Middle frontal gyrus (tissue), 1 donor: ENCODE results near the gene MUTYH.
A peak's percentile ranks its signal among the peaks of the same experiment; 100 is the strongest.

ENCODE experiments used
- DNase-seq: peaks from one replicate; pipeline ENCODE4 v3.0.0-alpha.2; 2015; ENCODE audit warnings: low spot score; ENCODE audit errors: extremely low spot score

Gene MUTYH

GRCh38 chr1:45348966-45349677 is 8.9 kb upstream of the MUTYH start:
- no peak for DNase-seq

GRCh38 chr1:45348609-45348965 is 8.3 kb upstream of the MUTYH start:
- DNase-seq, result no peak

- DNase-seq, result no peak
Observed at GRCh38 chr1:45348020-45348419, 7.8 kb upstream of the MUTYH start.

- no peak for DNase-seq
Observed at GRCh38 chr1:45346473-45346872, 6.2 kb upstream of the MUTYH start.

- no peak for DNase-seq
Observed at GRCh38 chr1:45345014-45345413, 4.8 kb upstream of the MUTYH start.

- no peak for DNase-seq
Observed at GRCh38 chr1:45344499-45344898, 4.3 kb upstream of the MUTYH start.

GRCh38 chr1:45340816-45341466 is 701 bp upstream of the MUTYH start:
- no peak for DNase-seq

GRCh38 chr1:45337630-45338325 is 2.5 kb downstream of the MUTYH start:
- DNase-seq, result no peak

GRCh38 chr1:45335855-45336324 is 4.3 kb downstream of the MUTYH start:
- no peak for DNase-seq

- DNase-seq, result no peak
Observed at GRCh38 chr1:45334308-45335245, 5.7 kb downstream of the MUTYH start.

- DNase-seq, result no peak
Observed at GRCh38 chr1:45332346-45332720, 7.9 kb downstream of the MUTYH start.

- DNase-seq, result no peak
Observed at GRCh38 chr1:45331436-45332345, 8.5 kb downstream of the MUTYH start.

- DNase-seq, result no peak
Observed at GRCh38 chr1:45329445-45329844, 10.8 kb downstream of the MUTYH start.

- DNase-seq, result no peak
Observed at GRCh38 chr1:45328680-45329079, 11.6 kb downstream of the MUTYH start.

GRCh38 chr1:45327644-45328515 is 12.4 kb downstream of the MUTYH start:
- DNase-seq, result no peak

- peak; percentile 29 for DNase-seq
Observed at GRCh38 chr1:45326627-45327623, 13.3 kb downstream of the MUTYH start, which contains the start of gene HPDL. Gene HPDL (plus strand): TSS chr1:45326895. CDS start chr1:45327149, 254 bp downstream.

GRCh38 chr1:45325851-45326506 is 14.3 kb downstream of the MUTYH start:
- no peak for DNase-seq
